Measurements from ENCODE around the gene CARD18.

- TF ChIP-seq CTCF (IDR thresholded peaks at IDR 0.05) (no peak), EP300 (IDR thresholded peaks at IDR 0.05) (no peak)
Measured at GRCh38 chr11:105149477-105149876, 9.9 kb upstream of the CARD18 start.

All from esophagus muscularis mucosa (tissue), 3 donors.